ENCODE results near the gene KPNA2. TPM values are rescaled to one million over a fixed set of nuclear protein-coding genes. Genes with fewer than 3 reads are reported as not detected.
A peak's percentile ranks its signal among the peaks of the same experiment; 100 is the strongest.

The KPNA2 gene
- total and polyA plus RNA-seq, 2 of the 13 experiments (the other 11 are each of a cell fraction or from before 2014, with no cell fraction given), result 111 to 305 TPM

DNA sequence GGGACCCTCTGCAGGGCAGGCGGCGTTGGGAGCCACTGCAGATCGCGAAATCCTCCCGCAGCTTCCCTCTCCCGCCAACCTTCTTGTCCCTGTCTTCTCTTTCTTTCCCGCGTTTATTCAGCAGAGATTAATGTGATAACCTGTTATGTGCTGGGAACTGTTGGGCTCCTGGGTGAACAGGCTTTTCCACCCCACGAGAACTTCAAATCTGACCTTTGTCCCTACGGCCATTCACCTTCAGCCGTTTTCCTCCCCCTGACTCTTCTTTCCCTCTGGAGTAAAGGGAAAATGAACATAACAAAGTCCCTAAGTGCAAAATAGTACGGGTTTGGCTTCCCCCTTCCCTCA lies 15.2 kb upstream of the KPNA2 start:
- H3K4me3 ChIP-seq (replicated peaks in 1 of 3; ENCODE audit: insufficient read depth in 1 of 3, low read depth in 2 of 3, low read length in 3 of 3), result peak overlapping the region; percentile 65 to 75 (median 67)
- WGBS (ENCODE audit: low lambda C conversion rate), result under 1% methylated on average over 12 of the region's 12 CpGs
- peak overlapping the region; percentile 85 for H3K4me2 ChIP-seq (ENCODE audit: low read depth, low read length)
- H3K36me3 ChIP-seq (replicated peaks in 1 of 2; ENCODE audit: control insufficient read depth in 1 of 2, insufficient read depth in 2 of 2, low read length in 2 of 2), result no peaks in the 10 kb centered on the region
- H4K20me1 ChIP-seq (ENCODE audit: insufficient read depth, low read length), result no peaks in the 10 kb centered on the region
- DNase-seq (ENCODE audit: low spot score) (peak; percentile 41), ATAC-seq (no peak; the same call in 2 of the 3 replicates), FAIRE-seq (peak; percentile 67)
- BruUV-seq (replicated peaks), result TSS peak; percentile 98
- no peaks in the 10 kb centered on the region for H3K9me3 ChIP-seq (ENCODE audit: low read length)
- POLR2A ChIA-PET, result interaction anchor here (1.1 to 2.1 kb wide), 15 partner anchors 9 to 492 kb away, joined by 3 to 44 read pairs (median 4); partner anchors contain the start of genes BPTF, C17orf58, KPNA2 and PRKAR1A
- no peaks in the 10 kb centered on the region; a peak in 1 of 5 replicates for H3K27me3 ChIP-seq (ENCODE audit: control insufficient read depth in 1 of 2, insufficient read depth in 2 of 2, low read length in 2 of 2)
- peak overlapping the region; percentile 92 for H3K27ac ChIP-seq (ENCODE audit: extremely low read length, insufficient read depth, low read length)
- intact Hi-C loops (cut with micrococcal nuclease; ENCODE audit: unreplicated experiment), result loop anchor here (1.0 to 2.0 kb wide), 2 partner anchors 8 to 14 kb away; partner anchors contain the start of gene KPNA2
- H3K79me2 ChIP-seq (ENCODE audit: insufficient read depth, low read length), result no peaks in the 10 kb centered on the region
- in situ Hi-C loops (cut with HindIII; ENCODE audit: extremely low pct_ligation_motif_present, low pct_unique_long_range_greater_than_20kb), result no loop called here
- H3K9ac ChIP-seq (ENCODE audit: insufficient read depth, low read depth, low read length), result peak overlapping the region; percentile 85
- peaks cover 44% of the 10 kb centered on the region for H3K4me1 ChIP-seq (ENCODE audit: insufficient read depth, low read length)
- peak overlapping the region; percentile 90 for H2AFZ ChIP-seq (ENCODE audit: low read length)
- CTCF ChIA-PET (ENCODE audit: low intra/inter-chr PET ratio, low total read pairs), result no interaction called here
- TF ChIP-seq ZFP82 (CRISPR knock-in tag; IDR thresholded peaks at IDR 0.05; ENCODE audit: borderline replicate concordance) (no peak), ZSCAN25 (CRISPR knock-in tag; IDR thresholded peaks at IDR 0.05) (no peak), MED8 (CRISPR knock-in tag; IDR thresholded peaks at IDR 0.05; ENCODE audit: insufficient replicate concordance) (no peak), KLF12 (CRISPR knock-in tag; IDR thresholded peaks at IDR 0.05; ENCODE audit: borderline replicate concordance) (no peak), MBD4 (IDR thresholded peaks at IDR 0.05; ENCODE audit: borderline replicate concordance, low read length) (no peak), MAFG (CRISPR knock-in tag; IDR thresholded peaks at IDR 0.05) (no peak), TCF12 (IDR thresholded peaks at IDR 0.05) (no peak), TCF12 (CRISPR knock-in tag; IDR thresholded peaks at IDR 0.05) (no peak), ZNF670 (CRISPR knock-in tag; IDR thresholded peaks at IDR 0.05; ENCODE audit: borderline replicate concordance) (no peak), KDM4B (CRISPR knock-in tag; IDR thresholded peaks at IDR 0.05) (no peak), ZNF678 (CRISPR knock-in tag; IDR thresholded peaks at IDR 0.05) (no peak), ZNF234 (CRISPR knock-in tag; conservative IDR thresholded peaks at IDR 0.05) (no peak), ATRX (CRISPR knock-in tag; IDR thresholded peaks at IDR 0.05; ENCODE audit: borderline replicate concordance) (no peak), ZNF264 (CRISPR knock-in tag; IDR thresholded peaks at IDR 0.05) (peak; percentile 37; the same call in 1 of the 2 replicates), ZNF775 (CRISPR knock-in tag; IDR thresholded peaks at IDR 0.05; ENCODE audit: borderline replicate concordance) (no peak), RFX1 (IDR thresholded peaks at IDR 0.05) (no peak), U2AF1 (optimal IDR thresholded peaks at IDR 0.05; ENCODE audit: low read depth, low read length) (no peak), ZNF432 (CRISPR knock-in tag; IDR thresholded peaks at IDR 0.05; ENCODE audit: borderline replicate concordance) (no peak), LBX2 (CRISPR knock-in tag; IDR thresholded peaks at IDR 0.05; ENCODE audit: borderline replicate concordance) (no peak), ZFYVE20 (CRISPR knock-in tag; IDR thresholded peaks at IDR 0.05; ENCODE audit: borderline replicate concordance, low read depth) (no peak), DNMT1 (CRISPR knock-in tag; IDR thresholded peaks at IDR 0.05) (no peak)
- TF ChIP-seq, protein P1, sequence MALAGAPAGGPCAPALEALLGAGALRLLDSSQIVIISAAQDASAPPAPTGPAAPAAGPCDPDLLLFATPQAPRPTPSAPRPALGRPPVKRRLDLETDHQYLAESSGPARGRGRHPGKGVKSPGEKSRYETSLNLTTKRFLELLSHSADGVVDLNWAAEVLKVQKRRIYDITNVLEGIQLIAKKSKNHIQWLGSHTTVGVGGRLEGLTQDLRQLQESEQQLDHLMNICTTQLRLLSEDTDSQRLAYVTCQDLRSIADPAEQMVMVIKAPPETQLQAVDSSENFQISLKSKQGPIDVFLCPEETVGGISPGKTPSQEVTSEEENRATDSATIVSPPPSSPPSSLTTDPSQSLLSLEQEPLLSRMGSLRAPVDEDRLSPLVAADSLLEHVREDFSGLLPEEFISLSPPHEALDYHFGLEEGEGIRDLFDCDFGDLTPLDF (CRISPR knock-in tag; IDR thresholded peaks at IDR 0.05), result no peak
- TF ChIP-seq, protein P2, sequence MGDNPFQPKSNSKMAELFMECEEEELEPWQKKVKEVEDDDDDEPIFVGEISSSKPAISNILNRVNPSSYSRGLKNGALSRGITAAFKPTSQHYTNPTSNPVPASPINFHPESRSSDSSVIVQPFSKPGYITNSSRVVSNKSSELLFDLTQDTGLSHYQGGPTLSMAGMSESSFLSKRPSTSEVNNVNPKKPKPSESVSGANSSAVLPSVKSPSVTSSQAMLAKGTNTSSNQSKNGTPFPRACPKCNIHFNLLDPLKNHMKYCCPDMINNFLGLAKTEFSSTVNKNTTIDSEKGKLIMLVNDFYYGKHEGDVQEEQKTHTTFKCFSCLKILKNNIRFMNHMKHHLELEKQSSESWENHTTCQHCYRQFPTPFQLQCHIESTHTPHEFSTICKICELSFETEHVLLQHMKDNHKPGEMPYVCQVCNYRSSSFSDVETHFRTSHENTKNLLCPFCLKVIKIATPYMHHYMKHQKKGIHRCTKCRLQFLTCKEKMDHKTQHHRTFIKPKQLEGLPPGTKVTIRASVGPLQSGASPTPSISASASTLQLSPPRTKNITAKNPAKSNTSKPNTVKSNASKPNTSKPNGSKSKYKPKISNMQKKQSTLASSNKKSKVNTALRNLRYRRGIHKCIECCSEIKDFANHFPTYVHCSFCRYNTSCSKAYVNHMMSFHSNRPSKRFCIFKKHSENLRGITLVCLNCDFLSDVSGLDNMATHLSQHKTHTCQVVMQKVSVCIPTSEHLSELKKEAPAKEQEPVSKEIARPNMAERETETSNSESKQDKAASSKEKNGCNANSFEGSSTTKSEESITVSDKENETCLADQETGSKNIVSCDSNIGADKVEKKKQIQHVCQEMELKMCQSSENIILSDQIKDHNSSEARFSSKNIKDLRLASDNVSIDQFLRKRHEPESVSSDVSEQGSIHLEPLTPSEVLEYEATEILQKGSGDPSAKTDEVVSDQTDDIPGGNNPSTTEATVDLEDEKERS (CRISPR knock-in tag; IDR thresholded peaks at IDR 0.05), result no peak; the same call in 1 of the 2 replicates

All from HepG2 (cell line).